NB4 (cell line): ENCODE data around the gene CRYZL1.
A peak's percentile ranks its signal among the peaks of the same experiment; 100 is the strongest.

Source experiments
- DNase-seq: peaks from one replicate; pipeline ENCODE4 v3.0.0; 2010; ENCODE audit warnings: low read depth
- H3K4me3 ChIP-seq: one replicate; pipeline ENCODE4 v1.5.1; 2011; ENCODE audit warnings: mild to moderate bottlenecking, low read depth, low read length, moderate library complexity
- MYC ChIP-seq: IDR thresholded peaks from 2 replicates; pipeline ENCODE4 v1.6.1; 2011; ENCODE audit warnings: low read depth, low read length
- POLR2A ChIP-seq: IDR thresholded peaks from 2 replicates; pipeline ENCODE4 v1.6.1; 2011; ENCODE audit warnings: mild to moderate bottlenecking; ENCODE audit not compliant: insufficient read length; ENCODE audit errors: extremely low read depth
- TF ChIP-seq, protein P1 (sequence below): IDR thresholded peaks from one replicate; pipeline ENCODE4 v1.5.1; 2012; ENCODE audit warnings: low read depth, low read length
- TF ChIP-seq, protein P2 (sequence below): IDR thresholded peaks from 2 replicates; pipeline ENCODE4 v1.6.1; 2011; ENCODE audit warnings: low read depth, low read length

The CRYZL1 gene

DNA sequence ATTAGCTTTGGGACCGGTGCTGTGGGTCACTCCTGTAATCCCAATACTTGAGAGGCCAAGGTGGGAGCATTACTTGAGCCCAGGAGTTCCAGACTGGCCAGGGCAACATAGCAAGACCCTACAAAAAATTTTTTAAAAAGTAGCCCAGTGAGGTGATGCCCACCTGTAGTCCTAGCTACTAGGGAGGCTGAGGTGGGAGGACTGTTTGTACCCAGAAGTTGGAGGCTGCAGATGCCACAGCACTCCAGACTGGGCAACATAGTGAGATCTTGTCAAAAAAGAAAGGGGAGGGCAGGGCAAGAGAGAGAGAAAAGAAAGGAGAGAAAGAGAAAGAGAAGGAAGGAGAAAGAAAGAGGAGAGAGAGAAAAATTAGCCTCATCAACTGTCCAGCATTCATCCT is 7.0 kb upstream of the CRYZL1 start:
- H3K4me3 ChIP-seq: no peak overlapping the region
- no peak for DNase-seq
- no peak for TF ChIP-seq POLR2A
- TF ChIP-seq, protein P1, sequence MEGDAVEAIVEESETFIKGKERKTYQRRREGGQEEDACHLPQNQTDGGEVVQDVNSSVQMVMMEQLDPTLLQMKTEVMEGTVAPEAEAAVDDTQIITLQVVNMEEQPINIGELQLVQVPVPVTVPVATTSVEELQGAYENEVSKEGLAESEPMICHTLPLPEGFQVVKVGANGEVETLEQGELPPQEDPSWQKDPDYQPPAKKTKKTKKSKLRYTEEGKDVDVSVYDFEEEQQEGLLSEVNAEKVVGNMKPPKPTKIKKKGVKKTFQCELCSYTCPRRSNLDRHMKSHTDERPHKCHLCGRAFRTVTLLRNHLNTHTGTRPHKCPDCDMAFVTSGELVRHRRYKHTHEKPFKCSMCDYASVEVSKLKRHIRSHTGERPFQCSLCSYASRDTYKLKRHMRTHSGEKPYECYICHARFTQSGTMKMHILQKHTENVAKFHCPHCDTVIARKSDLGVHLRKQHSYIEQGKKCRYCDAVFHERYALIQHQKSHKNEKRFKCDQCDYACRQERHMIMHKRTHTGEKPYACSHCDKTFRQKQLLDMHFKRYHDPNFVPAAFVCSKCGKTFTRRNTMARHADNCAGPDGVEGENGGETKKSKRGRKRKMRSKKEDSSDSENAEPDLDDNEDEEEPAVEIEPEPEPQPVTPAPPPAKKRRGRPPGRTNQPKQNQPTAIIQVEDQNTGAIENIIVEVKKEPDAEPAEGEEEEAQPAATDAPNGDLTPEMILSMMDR: no peak
- TF ChIP-seq, protein P2, sequence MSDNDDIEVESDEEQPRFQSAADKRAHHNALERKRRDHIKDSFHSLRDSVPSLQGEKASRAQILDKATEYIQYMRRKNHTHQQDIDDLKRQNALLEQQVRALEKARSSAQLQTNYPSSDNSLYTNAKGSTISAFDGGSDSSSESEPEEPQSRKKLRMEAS: no peak
- TF ChIP-seq MYC: no peak

DNA sequence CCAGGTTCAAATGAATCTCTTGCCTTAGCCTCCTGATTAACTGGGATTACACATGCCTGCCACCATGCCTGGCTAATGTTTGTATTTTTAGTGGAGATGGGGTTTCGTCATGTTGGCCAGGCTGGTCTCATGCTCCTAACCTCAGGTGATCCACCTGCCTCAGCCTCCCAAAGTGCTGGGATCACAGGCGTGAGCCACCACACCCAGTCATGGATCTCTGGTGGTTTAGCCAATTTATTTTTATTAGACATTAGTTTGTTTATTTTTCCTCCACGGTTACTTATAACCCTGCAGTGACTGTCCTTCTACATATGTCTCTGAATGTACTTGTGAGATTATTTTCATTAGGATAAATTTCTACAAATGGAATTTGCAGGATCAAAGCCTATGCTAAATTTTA is 6.0 kb upstream of the CRYZL1 start:
- no peak overlapping the region for H3K4me3 ChIP-seq
- no peak for DNase-seq
- TF ChIP-seq MYC: no peak

DNA sequence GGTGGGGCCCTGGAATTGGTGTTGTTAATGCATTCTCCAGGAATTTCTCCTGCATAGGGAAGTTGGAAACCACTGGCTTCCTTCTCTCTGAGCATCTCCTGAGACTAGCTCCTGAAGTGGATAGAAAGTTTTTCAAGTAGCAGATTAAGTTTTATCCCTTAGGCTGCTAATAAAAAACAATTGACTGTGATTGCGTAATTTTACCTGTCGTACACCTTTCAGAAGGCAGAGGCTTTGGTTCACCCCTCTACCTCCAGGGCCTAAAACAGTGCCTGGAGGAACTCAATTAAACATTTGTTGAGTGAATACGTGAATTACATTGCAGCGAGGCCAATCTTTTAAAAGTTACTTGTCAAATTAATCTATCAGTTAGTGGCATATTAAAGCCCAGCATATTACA is 4.2 kb upstream of the CRYZL1 start:
- TF ChIP-seq POLR2A (no peak), MYC (no peak)
- TF ChIP-seq, protein P1: no peak
- TF ChIP-seq, protein P2: no peak
- H3K4me3 ChIP-seq: no peak overlapping the region
- DNase-seq: no peak

DNA sequence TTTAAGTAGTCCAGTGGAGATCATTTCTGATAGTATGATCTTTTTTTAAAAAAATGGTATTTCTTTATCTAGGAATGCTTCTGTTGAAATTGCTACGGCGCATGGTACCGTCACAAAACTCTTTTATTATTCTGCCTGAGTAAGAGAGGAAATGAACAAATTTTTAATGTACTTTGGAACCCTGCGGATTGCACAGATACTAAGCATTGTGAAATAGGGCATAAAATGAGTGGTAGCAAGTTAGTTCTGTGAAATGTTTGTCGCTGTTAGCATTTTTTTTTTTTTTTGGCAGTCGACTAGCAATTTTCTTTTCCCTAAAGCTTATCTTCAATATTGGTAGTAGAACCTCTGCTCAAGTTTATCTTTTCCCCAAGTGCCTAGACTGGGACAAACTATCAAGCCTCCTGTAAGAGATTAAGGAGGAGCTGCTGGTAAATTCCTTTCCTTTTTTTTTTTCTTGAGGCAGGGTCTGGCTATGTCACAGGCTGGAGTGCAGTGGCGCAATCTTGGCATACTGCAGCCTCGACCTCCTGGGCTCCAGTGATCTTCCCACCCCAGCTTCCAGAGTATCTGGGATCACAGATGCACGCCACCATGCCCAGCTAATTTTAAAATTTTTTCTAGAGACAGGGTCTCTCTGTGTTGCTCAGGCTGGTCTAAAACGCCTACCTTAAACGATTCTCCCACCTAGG is 3.0 kb upstream of the CRYZL1 start:
- no peak for TF ChIP-seq MYC
- TF ChIP-seq, protein P1: no peak
- TF ChIP-seq, protein P2: no peak
- peak; percentile 61 for DNase-seq
- peak overlapping the region; percentile 76 for H3K4me3 ChIP-seq

DNA sequence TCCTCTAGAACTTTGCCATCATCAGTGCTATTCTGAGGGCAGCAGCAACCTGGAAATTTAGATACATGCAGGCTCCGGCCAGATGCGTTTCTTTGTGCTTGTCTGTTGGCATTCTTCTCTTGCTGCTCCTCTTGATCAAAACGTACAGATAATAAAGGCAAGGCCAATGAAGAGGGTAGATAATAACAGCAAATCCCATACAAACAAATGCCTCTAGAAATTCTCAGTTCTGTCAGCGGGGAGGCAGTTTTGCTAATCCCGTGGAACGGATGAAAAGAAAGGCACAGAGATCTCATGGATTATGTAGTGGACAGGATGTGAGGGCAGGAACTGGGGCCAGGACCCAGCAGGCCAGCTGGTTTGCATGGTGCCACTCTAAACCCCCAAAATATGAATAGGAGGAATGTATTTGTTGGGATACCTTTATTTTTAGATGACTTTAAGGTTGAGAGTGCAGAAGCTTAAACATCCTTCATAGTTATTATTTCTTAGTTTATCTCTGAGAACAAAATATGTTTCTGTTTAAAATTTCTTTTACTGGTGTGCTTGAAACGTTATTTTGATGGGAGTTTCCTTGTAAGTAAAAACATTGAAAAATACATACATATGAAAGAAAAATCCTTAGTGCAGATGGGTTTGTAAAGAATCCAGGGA is 2.2 kb upstream of the CRYZL1 start:
- peak; percentile 32 for DNase-seq
- TF ChIP-seq MYC (no peak), POLR2A (no peak)
- TF ChIP-seq, protein P1: no peak
- TF ChIP-seq, protein P2: no peak
- peak overlapping the region; percentile 76 for H3K4me3 ChIP-seq

DNA sequence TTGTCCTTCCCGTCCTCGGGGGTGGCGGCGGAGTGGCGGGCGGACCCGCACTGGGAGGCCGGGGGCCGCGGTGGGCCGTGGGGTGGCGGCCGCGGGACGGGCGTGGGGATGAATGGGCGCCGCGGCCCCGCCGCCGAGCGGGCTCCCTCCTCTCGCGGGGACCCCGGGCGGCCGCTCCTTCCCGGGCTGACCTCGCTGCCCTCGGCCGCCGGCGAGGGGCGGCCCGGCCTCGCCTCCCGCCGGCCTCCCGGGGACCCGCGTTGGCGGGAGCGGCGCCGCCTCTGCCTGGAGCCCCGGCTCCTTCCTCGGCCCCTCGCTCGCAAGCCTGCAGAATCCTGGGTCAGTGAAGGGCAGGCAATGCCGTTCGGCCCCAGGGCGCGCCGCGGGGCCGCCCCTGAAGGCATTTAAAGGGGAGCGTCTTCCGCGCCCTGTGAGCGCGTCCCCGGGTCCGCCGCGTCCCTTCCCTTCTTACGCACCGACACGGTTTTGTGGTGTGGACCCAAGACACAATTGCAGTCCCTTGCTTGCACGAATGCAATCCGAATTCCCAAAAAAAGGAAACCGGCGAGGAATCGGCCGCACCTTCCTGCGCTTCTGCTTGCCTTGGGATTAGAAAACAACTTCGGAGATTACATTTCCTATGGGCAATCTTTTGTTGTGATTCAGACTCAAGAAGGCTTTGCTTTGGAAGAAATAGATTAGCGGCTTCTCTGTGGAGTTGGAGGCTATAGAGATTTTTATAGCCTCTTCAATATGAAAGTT is 1.5 kb upstream of the CRYZL1 start:
- H3K4me3 ChIP-seq: peak overlapping the region; percentile 76
- peak; percentile 63 for DNase-seq
- TF ChIP-seq MYC: no peak
- no peak for TF ChIP-seq POLR2A
- TF ChIP-seq, protein P1: no peak
- TF ChIP-seq, protein P2: no peak
